Fibroblast of skin of back (primary cell): ENCODE results near the gene CBR1.
"Not testable (repeated sequence)": the region's sequence is repeated elsewhere in the genome, so short reads cannot be mapped to it uniquely, and the experiment has no call there.

ENCODE experiments used
- DNase-seq: peaks from one replicate; pipeline ENCODE4 v3.0.0-alpha.2; 2013

CBR1 gene

GRCh38 chr21:36082237-36082664 lies 12.4 kb downstream of the CBR1 start:
- no peak for DNase-seq

- DNase-seq = no peak
Observed at GRCh38 chr21:36087362-36088138, 17.7 kb downstream of the CBR1 start.

- no peak for DNase-seq
Observed at GRCh38 chr21:36089946-36090345, 20.1 kb downstream of the CBR1 start.

GRCh38 chr21:36092681-36093080 lies 22.9 kb downstream of the CBR1 start:
- DNase-seq = no peak

GRCh38 chr21:36093512-36093911 lies 23.7 kb downstream of the CBR1 start:
- no peak for DNase-seq

GRCh38 chr21:36096398-36097290 lies 26.8 kb downstream of the CBR1 start:
- no peak for DNase-seq

- peak; percentile 31 for DNase-seq
Observed at GRCh38 chr21:36097427-36098181, 27.8 kb downstream of the CBR1 start.

- no peak for DNase-seq
Observed at GRCh38 chr21:36098182-36098532, 28.3 kb downstream of the CBR1 start.

GRCh38 chr21:36099000-36099399 lies 29.2 kb downstream of the CBR1 start:
- no peak for DNase-seq

GRCh38 chr21:36099695-36100211 lies 29.9 kb downstream of the CBR1 start:
- not testable (repeated sequence) for DNase-seq

GRCh38 chr21:36100971-36101641 lies 31.3 kb downstream of the CBR1 start:
- no peak for DNase-seq

GRCh38 chr21:36103434-36103833 lies 33.6 kb downstream of the CBR1 start:
- no peak for DNase-seq

GRCh38 chr21:36104317-36105300 lies 34.8 kb downstream of the CBR1 start:
- DNase-seq = peak; percentile 50

GRCh38 chr21:36105327-36105842 lies 35.6 kb downstream of the CBR1 start:
- DNase-seq = no peak

GRCh38 chr21:36109868-36110267 lies 40.0 kb downstream of the CBR1 start:
- no peak for DNase-seq

GRCh38 chr21:36111238-36111637 lies 41.4 kb downstream of the CBR1 start:
- no peak for DNase-seq

GRCh38 chr21:36113647-36114428 lies 44.0 kb downstream of the CBR1 start:
- no peak for DNase-seq

- no peak for DNase-seq
Observed at GRCh38 chr21:36115138-36115730, 45.4 kb downstream of the CBR1 start.

- DNase-seq = no peak
Observed at GRCh38 chr21:36117286-36117741, 47.5 kb downstream of the CBR1 start.
